GM20000 (cell line): ENCODE measurements around the gene SLC27A4.

Experiments
- DNase-seq: peaks from one replicate; pipeline ENCODE4 v3.0.0; 2012; ENCODE audit warnings: low spot score
- TF ChIP-seq, protein P1 (sequence below): IDR thresholded peaks from 2 replicates; pipeline ENCODE4 v1.5.1; 2012; ENCODE audit warnings: mild to moderate bottlenecking, control low read depth; ENCODE audit errors: extremely low read depth, missing control alignments

The SLC27A4 gene

DNA sequence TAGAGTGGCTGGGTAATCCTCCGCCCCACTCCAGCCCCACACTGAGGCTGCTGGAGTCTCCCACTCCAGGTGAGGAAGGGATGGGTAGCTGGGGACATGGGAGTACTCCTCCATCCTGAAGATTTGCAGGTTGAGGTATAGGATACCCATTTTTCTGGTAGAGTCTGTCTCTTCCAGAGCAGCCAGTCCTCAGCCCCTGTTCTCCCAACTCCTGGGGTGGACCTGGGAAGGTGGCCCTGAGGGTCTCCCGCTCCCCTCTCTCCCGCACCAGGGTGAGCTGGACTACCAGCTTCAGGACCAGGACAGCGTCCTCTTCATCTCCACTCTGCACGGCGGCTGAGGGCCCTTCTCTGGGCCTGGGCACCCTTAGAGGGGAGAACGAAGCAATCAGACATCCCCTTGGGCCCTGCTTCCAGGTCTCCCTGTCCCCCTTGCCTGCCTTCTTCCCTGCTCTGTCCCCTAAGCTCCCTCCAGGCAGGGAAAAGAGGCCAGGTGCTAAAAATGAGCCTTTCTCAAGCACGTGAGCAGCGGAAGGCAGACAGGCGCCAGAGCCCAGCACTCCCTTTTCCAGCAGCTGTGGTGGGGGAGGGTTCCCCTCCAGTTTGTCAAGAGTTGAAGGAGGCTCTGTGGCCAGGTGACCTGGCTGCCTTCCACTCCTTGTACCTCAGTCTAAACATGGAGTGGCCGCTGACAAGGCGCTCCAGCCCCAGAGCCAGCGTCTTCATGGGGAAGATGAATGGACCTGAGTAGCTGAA is 49.2 kb downstream of the SLC27A4 start:
- TF ChIP-seq, protein P1, sequence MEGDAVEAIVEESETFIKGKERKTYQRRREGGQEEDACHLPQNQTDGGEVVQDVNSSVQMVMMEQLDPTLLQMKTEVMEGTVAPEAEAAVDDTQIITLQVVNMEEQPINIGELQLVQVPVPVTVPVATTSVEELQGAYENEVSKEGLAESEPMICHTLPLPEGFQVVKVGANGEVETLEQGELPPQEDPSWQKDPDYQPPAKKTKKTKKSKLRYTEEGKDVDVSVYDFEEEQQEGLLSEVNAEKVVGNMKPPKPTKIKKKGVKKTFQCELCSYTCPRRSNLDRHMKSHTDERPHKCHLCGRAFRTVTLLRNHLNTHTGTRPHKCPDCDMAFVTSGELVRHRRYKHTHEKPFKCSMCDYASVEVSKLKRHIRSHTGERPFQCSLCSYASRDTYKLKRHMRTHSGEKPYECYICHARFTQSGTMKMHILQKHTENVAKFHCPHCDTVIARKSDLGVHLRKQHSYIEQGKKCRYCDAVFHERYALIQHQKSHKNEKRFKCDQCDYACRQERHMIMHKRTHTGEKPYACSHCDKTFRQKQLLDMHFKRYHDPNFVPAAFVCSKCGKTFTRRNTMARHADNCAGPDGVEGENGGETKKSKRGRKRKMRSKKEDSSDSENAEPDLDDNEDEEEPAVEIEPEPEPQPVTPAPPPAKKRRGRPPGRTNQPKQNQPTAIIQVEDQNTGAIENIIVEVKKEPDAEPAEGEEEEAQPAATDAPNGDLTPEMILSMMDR = no peak
- no peak for DNase-seq

GRCh38 chr9:128390150-128390812 is 50.0 kb downstream of the SLC27A4 start:
- DNase-seq = no peak
- TF ChIP-seq, protein P1 = no peak

DNA sequence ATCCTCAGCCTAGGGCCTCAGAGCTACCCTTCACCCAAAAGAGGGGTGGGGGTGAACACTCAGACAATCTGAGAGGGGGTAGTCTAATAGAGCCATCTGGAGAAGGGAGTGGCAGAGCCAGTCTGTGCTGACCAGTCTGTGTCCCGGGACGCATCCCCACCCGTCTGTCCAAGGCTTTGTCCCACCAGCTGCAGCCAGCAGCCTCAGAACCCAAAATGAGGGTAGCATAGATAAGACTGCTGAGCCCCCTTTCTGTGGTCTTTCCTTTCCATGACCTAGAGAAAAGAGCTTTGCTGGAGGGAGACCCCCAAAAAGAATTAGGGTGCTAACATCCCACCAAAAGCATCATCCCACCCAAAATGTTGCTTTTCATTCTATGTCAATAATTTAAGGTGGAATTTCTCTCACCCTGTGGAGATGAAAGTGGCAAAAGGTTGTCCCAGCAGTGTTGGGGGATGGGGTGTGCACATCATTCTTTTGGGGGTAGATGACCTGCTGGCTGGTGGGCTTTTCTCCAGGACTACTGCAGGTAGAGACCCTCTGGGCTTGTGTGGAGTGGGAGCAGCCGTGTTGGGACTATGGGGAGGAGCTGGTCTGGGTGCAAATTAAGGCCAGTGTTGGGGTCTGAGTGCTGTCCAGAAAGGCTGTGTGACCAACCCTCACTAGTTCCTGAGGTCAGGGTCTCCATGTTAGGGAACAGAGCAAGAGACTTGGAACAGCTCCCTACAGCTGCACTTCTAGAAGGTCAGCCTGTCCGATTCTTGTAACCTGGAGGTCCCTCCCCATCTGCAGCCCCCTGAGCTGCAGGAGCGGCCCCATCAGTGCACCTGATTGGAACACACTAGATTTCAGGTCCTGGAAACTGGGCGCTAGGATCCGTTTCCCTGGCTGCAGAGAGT is 50.7 kb downstream of the SLC27A4 start:
- TF ChIP-seq, protein P1 = no peak
- DNase-seq = no peak

DNA sequence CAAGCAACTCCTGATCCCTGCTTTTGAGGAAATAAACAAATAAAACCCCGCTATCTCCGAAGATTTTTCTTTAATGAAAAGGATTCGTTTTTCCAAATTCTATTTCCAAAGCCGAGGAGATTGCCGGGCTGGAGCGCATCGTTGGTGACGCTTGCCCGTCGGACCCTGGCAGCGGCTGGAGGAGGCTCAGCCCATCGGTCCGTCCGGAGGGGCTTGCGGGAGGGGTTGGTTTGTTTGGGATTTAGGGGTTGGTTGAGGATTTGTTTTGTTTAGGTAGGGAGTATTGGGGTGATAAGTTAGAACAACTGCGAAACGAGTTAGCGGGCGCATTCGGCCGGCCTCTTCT is 51.6 kb downstream of the SLC27A4 start:
- TF ChIP-seq, protein P1 = no peak
- DNase-seq = no peak

GRCh38 chr9:128392302-128393144 is 52.2 kb downstream of the SLC27A4 start:
- DNase-seq = no peak
- TF ChIP-seq, protein P1 = no peak

GRCh38 chr9:128393145-128393775 is 52.9 kb downstream of the SLC27A4 start:
- DNase-seq = no peak
- TF ChIP-seq, protein P1 = no peak
